GDM1 (cell line): ENCODE measurements around the gene WNT2B.

Experiments
- DNase-seq: peaks from one replicate; lab custom pipeline; 2025; lab: John Stamatoyannopoulos, UW

WNT2B gene

GRCh38 chr1:112576240-112576639 lies 67.5 kb downstream of the WNT2B start:
- no peak for DNase-seq
